Dendritic cell treated with granulocyte-macrophage colony-stimulating factor and Interleukin-4, amounts not matched to agents 40 ng/mL and 50 ng/mL, for 4 days (primary cell): ENCODE results near the gene KLKB1.
"Not testable (repeated sequence)": the region's sequence is repeated elsewhere in the genome, so short reads cannot be mapped to it uniquely, and the experiment has no call there.

Experiments used
- H3K27ac Mint-ChIP-seq: one replicate; pipeline ENCODE4 v1.8.0; 2022; ENCODE audit warnings: mild to moderate bottlenecking, mixed read lengths
- H3K27me3 Mint-ChIP-seq: one replicate; pipeline ENCODE4 v1.8.0; 2022; ENCODE audit warnings: mild to moderate bottlenecking, mixed read lengths
- H3K36me3 Mint-ChIP-seq: one replicate; pipeline ENCODE4 v1.8.0; 2022; ENCODE audit warnings: low read depth, mixed read lengths
- H3K4me1 Mint-ChIP-seq: one replicate; pipeline ENCODE4 v1.8.0; 2022; ENCODE audit warnings: low read depth, mixed read lengths
- H3K4me3 Mint-ChIP-seq: one replicate; pipeline ENCODE4 v1.8.0; 2022; ENCODE audit warnings: mild to moderate bottlenecking, moderate library complexity, mixed read lengths
- H3K9me3 Mint-ChIP-seq: one replicate; pipeline ENCODE4 v1.8.0; 2022; ENCODE audit warnings: mixed read lengths
- intact Hi-C: fragments of 100-400 bp; cut with micrococcal nuclease; formaldehyde crosslinking; loops from one replicate; pipeline ENCODE4 v1.15.0; 2022

KLKB1 gene

DNA sequence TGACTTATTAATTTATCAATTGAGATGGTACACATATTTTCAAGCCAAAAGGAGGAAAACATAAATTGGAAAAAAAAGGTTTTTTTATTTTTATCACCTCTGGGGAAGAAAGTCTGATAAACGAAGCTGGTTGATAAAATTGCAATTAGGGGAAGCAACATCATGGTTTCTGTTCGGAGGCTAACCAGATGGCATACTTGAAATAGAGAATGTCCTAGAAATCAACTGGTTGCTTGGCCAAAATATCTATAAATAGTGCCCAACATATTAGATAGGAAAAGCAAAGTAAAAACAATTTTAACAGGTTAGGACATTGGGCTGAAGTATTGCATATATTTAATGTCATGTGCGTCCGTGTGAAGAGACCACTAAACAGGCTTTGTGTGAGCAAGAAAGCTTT, 14.3 kb downstream of the KLKB1 start:
- Mint-ChIP-seq H3K27ac (no peak overlapping the region), H3K27me3 (no peaks in the 10 kb centered on the region), H3K4me1 (no peaks in the 10 kb centered on the region), H3K36me3 (no peaks in the 10 kb centered on the region), H3K4me3 (no peak overlapping the region), H3K9me3 (peaks cover 8% of the 10 kb centered on the region)
- intact Hi-C loops = no loop called here

DNA sequence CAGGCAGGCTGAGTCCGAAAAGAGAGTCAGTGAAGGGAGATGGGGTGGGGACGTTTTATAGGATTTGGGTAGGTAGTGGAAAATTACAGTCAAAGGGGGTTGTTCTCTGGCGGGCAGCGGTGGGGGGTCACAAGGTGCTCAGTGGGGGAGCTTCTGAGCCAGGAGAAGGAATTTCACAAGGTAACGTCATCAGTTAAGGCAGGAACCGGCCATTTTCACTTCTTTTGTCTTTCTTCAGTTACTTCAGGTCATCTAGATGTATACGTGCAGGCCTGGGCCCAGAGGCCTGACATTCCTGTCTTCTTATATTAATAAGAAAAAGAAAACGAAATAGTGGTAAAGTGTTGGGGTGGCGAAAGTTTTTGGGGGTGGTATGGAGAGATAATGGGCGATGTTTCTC, 14.7 kb downstream of the KLKB1 start:
- H3K36me3 Mint-ChIP-seq, H3K27me3 Mint-ChIP-seq, H3K4me3 Mint-ChIP-seq, H3K27ac Mint-ChIP-seq, intact Hi-C loops, H3K9me3 Mint-ChIP-seq, H3K4me1 Mint-ChIP-seq: not testable (repeated sequence)

DNA sequence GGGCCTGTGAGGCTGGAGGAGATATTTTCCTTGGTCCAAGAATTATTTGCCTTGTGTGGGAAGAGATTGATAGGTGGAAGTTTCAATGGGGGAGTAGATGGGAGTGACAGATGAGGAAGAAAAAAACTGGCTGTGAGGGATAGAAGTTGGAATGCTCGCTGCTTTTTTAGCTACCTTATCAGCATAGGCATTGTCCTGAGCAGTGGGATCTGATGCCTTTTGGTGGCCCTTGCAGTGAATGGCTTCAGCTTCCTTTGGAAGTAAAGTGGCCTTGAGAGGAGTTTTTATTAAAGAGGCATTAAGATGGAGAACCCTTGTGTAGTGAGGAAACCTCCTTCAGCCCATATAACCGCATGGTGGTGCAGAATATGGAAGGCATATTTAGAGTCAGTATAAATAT, 16.0 kb downstream of the KLKB1 start:
- Mint-ChIP-seq H3K9me3 (peaks cover 4% of the 10 kb centered on the region), H3K27ac (no peak overlapping the region), H3K4me3 (no peak overlapping the region), H3K27me3 (no peaks in the 10 kb centered on the region), H3K4me1 (no peaks in the 10 kb centered on the region), H3K36me3 (no peaks in the 10 kb centered on the region)
- intact Hi-C loops = no loop called here

DNA sequence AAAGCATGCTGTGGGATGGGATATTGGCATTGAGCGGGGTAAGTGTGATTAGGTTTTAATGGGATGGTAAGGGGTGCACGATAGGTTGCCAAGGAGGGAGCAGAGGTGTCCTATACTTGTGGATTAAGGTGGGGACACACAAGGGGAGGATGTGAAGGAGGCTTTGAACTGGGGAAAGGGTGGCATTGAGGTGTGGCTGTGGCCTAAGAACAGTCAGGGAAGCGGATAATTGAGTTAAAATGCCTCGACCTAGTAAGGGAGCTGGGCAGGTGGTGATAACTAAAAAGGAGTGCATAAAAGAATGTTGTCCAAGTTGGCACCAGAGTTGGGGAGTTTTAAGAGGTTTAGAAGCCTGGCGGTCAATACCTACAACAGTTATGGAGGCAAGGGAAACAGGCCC, 17.5 kb downstream of the KLKB1 start:
- Mint-ChIP-seq H3K36me3 (no peaks in the 10 kb centered on the region), H3K4me1 (no peaks in the 10 kb centered on the region), H3K9me3 (no peaks in the 10 kb centered on the region), H3K4me3 (no peak overlapping the region), H3K27me3 (no peaks in the 10 kb centered on the region), H3K27ac (no peak overlapping the region)
- intact Hi-C loops = no loop called here

DNA sequence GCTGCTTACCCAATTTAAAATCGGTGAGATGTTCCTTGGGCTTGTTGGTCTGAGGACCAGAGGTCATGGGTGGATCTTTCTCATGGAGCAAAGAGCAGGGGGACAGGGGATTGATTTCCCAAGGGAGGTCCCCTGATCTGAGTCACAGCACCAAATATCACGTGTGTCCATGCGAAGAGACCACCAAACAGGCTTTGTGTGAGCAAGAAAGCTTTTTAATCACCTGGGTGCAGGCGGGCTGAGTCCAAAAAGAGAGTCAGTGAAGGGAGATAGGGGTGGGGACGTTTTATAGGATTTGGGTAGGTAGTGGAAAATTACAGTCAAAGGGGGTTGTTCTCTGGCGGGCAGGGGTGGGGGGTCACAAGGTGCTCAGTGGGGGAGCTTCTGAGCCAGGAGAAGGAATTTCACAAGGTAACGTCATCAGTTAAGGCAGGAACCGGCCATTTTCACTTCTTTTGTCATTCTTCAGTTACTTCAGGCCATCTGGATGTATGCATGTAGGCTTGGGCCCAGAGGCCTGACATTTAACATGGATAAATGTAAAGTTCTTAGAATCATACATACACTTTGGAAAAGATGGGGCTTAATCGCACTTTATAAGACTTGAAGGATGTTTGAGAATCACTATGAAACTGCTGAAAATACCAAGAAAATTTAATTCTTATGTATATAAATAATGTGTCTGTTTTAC, 19.9 kb downstream of the KLKB1 start:
- H3K27me3 Mint-ChIP-seq, H3K4me3 Mint-ChIP-seq, H3K4me1 Mint-ChIP-seq, H3K36me3 Mint-ChIP-seq, H3K9me3 Mint-ChIP-seq, intact Hi-C loops, H3K27ac Mint-ChIP-seq: not testable (repeated sequence)

DNA sequence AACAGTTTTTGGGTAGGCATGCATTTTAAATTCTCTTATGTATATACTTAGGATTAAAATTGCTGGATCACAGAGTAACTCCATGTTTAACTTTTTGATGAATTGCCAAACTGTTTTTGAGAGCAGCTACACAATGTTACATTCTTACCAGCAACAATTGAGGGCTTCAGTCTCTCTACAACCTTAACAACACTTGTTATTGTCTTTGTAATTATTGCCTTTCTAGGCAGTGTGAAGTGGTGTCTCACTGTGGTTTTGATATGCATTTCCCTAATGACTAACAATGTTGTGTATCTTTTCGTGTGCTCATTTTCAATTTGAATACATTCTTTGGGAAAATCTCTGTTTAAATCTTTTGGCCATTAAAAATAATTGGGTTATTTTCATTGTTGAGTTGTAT, 21.3 kb downstream of the KLKB1 start:
- Mint-ChIP-seq H3K36me3 (no peaks in the 10 kb centered on the region), H3K4me3 (no peak overlapping the region), H3K27ac (no peak overlapping the region), H3K9me3 (no peaks in the 10 kb centered on the region), H3K27me3 (no peaks in the 10 kb centered on the region), H3K4me1 (no peaks in the 10 kb centered on the region)
- intact Hi-C loops = no loop called here

DNA sequence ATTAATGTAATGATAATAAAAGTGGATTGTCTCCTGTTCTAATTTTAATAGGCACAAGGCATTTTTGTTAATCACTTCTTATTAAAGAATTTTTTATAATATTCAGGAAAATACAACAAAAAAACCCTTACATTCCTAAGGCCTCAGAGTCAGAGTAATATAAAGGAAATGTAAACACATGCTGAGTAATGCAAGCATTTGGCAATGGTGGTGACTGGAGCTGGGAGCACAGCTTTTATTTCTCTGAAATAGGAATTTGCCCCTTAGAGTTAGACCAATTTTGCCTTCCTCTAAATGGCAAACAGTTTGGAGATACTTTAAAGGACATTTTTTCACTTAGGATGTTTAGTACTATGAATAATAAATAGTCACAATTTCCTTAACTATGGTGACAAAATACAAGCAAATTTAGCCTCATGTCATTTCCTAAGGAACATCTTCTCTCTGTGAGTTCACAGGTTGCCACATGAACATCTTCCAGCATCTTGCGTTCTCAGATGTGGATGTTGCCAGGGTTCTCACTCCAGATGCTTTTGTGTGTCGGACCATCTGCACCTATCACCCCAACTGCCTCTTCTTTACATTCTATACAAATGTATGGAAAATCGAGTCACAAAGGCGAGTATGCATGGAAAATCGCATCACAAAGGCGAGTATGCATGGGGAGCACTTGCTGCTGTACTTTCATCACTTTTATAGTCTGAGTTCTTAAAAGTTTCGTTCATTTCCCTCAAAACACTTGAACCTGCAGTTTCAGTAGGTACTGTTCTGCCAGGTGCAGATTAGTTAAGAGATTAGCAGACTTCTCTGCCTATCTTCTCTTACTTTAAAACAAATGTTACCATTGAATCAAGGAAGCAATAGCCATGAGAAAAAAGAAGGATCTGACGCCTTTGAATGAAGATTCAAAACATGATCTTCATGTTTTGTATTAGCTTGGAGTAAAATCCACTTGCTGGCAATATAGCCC, 22.8 kb downstream of the KLKB1 start:
- no peaks in the 10 kb centered on the region for H3K4me1 Mint-ChIP-seq
- H3K27ac Mint-ChIP-seq = no peak overlapping the region
- H3K9me3 Mint-ChIP-seq = no peaks in the 10 kb centered on the region
- no peaks in the 10 kb centered on the region for H3K36me3 Mint-ChIP-seq
- intact Hi-C loops = no loop called here
- H3K27me3 Mint-ChIP-seq = no peaks in the 10 kb centered on the region
- H3K4me3 Mint-ChIP-seq = no peak overlapping the region

DNA sequence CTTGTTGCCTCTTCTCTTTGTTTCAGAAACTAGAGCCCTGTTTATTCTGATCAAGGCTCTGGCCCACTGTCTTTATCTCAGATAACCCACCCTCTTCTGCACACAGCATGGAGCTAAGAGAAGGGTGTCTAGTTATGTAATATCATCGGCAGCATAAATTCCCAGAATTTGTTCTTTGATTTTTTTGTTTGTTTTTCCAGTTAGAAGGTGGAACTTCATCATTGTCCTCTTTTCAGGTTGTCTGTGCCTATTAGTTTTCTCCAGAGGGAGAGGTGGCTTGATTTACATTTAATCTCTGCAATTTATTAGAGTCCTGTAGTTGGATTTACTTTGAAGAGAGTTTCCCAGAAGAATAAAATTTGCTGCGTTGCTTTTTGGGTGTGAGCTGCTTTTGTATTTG, 23.5 kb downstream of the KLKB1 start:
- Mint-ChIP-seq H3K27ac (no peak overlapping the region), H3K27me3 (no peaks in the 10 kb centered on the region), H3K9me3 (no peaks in the 10 kb centered on the region), H3K36me3 (no peaks in the 10 kb centered on the region), H3K4me3 (no peak overlapping the region), H3K4me1 (no peaks in the 10 kb centered on the region)
- intact Hi-C loops = no loop called here

DNA sequence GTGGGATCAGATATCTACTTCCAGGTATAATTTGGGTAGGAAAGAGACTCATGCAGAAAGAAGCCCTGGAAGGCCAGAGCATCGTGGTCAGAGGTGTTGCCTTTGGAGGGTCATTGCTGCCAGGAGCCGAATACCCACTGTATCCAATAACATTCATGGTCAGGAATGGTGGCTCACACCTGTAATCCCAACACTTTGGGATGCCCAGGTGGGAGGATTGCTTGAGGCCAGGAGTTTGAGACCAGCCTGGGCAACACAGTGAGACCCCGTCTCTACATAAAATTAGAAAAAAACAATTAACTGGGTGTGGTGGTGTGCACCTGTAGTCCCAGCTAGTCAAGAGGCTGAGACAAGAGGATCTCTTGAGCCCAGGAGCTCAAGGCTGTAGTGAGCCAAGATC, 27.8 kb downstream of the KLKB1 start:
- H3K4me3 Mint-ChIP-seq = no peak overlapping the region
- no peaks in the 10 kb centered on the region for H3K36me3 Mint-ChIP-seq
- H3K27me3 Mint-ChIP-seq = no peaks in the 10 kb centered on the region
- intact Hi-C loops = no loop called here
- H3K27ac Mint-ChIP-seq = no peak overlapping the region
- no peaks in the 10 kb centered on the region for H3K4me1 Mint-ChIP-seq
- no peaks in the 10 kb centered on the region for H3K9me3 Mint-ChIP-seq

DNA sequence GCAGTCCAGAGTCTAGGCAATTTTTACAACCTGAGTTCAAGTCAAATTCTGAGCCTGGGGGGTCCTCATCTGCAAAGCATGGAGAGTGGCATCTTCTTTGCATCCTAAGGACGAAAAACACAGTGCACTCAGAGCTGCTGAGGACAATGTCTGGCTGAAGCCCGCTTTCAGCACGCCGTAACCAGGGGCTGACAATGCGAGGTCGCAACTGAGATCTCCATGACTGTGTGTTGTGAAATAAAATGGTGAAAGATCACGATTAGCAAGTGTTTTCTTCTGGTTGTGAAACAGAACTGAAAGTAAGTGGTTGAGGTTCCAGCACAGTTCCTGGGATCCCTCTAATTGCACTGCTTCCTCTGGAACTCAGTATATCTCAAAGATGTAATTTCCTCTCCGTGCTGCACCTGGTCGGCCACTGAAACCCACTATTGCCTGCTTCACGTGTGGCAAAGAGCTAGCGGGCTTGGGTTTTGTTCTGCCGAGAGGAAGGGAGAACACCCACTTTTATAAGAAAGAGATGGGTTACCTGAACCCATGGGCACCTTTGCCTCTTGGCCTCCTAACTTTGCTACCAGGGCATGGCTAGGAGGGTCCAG, 31.0 kb downstream of the KLKB1 start:
- Mint-ChIP-seq H3K27me3 (no peaks in the 10 kb centered on the region), H3K4me1 (no peaks in the 10 kb centered on the region), H3K4me3 (no peak overlapping the region), H3K9me3 (no peaks in the 10 kb centered on the region), H3K36me3 (no peaks in the 10 kb centered on the region), H3K27ac (no peak overlapping the region)
- intact Hi-C loops = no loop called here

DNA sequence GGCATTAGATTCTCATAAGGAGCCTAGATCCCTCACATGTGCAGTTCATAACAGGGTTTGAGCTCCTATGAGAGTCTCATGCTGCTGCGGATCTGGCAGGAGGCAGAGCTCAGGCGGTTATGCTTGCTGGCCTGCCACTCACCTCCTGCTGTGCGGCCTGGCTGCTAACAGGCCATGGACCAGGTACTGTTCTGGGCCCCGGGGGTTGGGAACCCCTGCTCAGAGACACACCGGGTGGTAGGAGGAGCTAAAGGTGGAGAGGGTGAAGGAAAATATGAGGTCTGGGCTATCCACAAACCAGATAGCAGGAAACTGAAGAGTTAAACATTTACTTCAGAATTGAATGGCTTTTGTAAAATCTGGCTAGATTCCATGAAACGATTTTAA, 32.8 kb downstream of the KLKB1 start:
- H3K27me3 Mint-ChIP-seq = peaks cover 2% of the 10 kb centered on the region
- H3K9me3 Mint-ChIP-seq = no peaks in the 10 kb centered on the region
- no peaks in the 10 kb centered on the region for H3K36me3 Mint-ChIP-seq
- intact Hi-C loops = no loop called here
- no peak overlapping the region for H3K27ac Mint-ChIP-seq
- no peaks in the 10 kb centered on the region for H3K4me1 Mint-ChIP-seq
- no peak overlapping the region for H3K4me3 Mint-ChIP-seq

DNA sequence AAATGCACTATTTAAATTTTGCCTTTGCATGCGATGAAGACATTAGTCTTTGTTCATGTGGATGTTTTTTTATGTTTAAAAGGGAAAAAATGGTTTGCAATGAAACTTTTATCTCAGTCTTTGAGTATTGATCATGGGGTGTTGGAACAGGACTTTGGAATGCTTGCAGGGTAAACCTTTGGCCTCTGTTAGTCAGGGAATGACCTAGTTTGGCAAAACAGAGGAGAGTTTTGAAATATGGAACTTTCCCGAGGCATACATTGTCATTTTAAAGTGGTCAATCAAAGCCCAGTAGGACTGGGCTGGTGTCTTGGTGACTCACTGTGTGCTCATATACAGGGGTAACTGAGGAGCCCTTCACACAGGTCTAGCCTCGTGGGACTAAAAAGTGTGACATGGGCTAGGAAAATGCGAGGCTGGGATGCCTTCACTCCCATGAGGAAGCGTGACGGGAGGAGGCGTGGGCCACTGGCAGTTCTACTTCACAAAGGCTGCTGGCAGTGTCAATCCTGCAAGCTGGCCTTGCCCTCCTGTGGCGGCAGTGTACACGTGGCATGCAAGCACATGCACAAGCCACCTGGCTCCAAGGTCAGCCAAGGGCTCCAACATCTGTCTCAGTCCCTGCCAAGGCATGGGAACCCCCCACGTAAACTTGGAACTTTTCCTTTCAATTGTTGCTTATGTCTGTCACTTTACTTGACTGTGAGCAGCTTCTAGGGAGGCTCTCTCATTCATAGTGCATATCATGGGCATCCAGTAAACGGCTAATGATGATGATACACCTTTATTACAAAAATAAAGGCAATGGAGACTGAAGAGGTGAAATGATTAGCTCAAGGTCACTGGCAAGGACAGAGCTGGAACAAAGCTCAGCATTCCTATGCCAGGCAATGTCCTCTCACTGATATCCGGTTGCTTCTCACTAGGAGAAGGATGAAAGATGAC, 33.5 kb downstream of the KLKB1 start:
- no peaks in the 10 kb centered on the region for H3K4me1 Mint-ChIP-seq
- no peak overlapping the region for H3K4me3 Mint-ChIP-seq
- H3K36me3 Mint-ChIP-seq = no peaks in the 10 kb centered on the region
- intact Hi-C loops = no loop called here
- no peaks in the 10 kb centered on the region for H3K9me3 Mint-ChIP-seq
- peaks cover 2% of the 10 kb centered on the region for H3K27me3 Mint-ChIP-seq
- no peak overlapping the region for H3K27ac Mint-ChIP-seq

DNA sequence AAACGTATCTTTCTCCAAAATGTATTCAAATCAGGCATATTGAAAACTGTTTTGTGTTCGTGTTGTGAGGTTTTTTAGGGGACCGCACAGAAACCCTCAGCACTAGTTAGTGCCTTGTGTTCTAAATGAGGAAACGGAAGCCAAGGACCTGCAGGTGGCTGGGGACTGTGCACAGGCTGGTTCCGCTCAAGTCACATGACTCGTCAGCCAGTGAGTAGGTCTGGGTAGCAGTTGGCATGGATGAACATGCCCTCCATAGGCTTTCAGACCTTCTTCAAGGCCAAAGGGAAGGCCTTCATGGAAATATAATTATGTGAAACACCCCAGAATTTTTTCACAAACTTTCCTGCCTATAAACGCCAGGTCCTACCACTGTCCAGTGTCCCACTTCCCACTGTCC, 37.4 kb downstream of the KLKB1 start:
- no peak overlapping the region for H3K27ac Mint-ChIP-seq
- no peaks in the 10 kb centered on the region for H3K4me1 Mint-ChIP-seq
- no peaks in the 10 kb centered on the region for H3K9me3 Mint-ChIP-seq
- H3K36me3 Mint-ChIP-seq = no peaks in the 10 kb centered on the region
- intact Hi-C loops = no loop called here
- H3K27me3 Mint-ChIP-seq = peaks cover 8% of the 10 kb centered on the region
- H3K4me3 Mint-ChIP-seq = no peak overlapping the region

DNA sequence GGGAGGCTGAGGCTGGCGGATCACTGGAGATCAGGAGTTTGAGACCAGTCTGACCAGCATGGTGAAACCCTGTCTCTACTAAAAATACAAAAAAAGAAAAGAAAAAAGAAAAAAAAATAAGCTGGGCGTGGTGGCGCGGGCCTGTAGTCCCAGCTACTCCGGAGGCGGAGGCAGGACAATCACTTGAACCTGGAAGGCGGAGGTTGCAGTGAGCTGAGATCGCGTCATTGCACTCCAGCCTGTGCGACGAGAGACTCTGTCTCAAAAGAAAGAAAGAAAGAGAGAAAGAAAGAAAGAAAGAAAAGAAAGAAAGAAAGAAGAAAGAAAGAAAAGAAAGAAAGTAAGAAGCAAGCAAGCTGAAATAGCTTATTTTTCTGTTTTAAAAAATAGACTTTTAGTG, 37.9 kb downstream of the KLKB1 start:
- H3K27ac Mint-ChIP-seq, H3K4me3 Mint-ChIP-seq, H3K36me3 Mint-ChIP-seq, H3K27me3 Mint-ChIP-seq, H3K4me1 Mint-ChIP-seq, H3K9me3 Mint-ChIP-seq, intact Hi-C loops: not testable (repeated sequence)
